Nephron progenitor cell (in vitro differentiated cells): ENCODE results near the gene UTP11.
"Not testable (repeated sequence)": the region's sequence is repeated elsewhere in the genome, so short reads cannot be mapped to it uniquely, and the experiment has no call there.

Experiments used
- DNase-seq: peaks from one replicate; pipeline ENCODE4 v3.0.0; 2021
- H3K27ac Mint-ChIP-seq: 2 replicates; pipeline ENCODE4 v1.8.0; 2021; ENCODE audit warnings: mild to moderate bottlenecking, moderate library complexity, mixed read lengths
- H3K27me3 Mint-ChIP-seq: 2 replicates; pipeline ENCODE4 v1.8.0; 2021; ENCODE audit warnings: mild to moderate bottlenecking, low read depth, mixed read lengths; ENCODE audit not compliant: poor library complexity
- H3K36me3 Mint-ChIP-seq: 2 replicates; pipeline ENCODE4 v1.8.0; 2021; ENCODE audit warnings: low read depth, mixed read lengths
- H3K4me1 Mint-ChIP-seq: 2 replicates; pipeline ENCODE4 v1.8.0; 2021; ENCODE audit warnings: mixed read lengths
- H3K4me3 Mint-ChIP-seq: 2 replicates; pipeline ENCODE4 v1.8.0; 2021; ENCODE audit warnings: mild to moderate bottlenecking, moderate library complexity, mixed read lengths
- H3K9me3 Mint-ChIP-seq: 2 replicates; pipeline ENCODE4 v1.8.0; 2021; ENCODE audit warnings: mild to moderate bottlenecking, moderate library complexity, mixed read lengths
- TF ChIP-seq, protein P1 (sequence below): fragments of 200-600 bp; sonication (generic); IDR thresholded peaks from 2 replicates; pipeline ENCODE4 v1.5.0; 2021; ENCODE audit warnings: antibody characterized with exemption

The UTP11 gene

DNA sequence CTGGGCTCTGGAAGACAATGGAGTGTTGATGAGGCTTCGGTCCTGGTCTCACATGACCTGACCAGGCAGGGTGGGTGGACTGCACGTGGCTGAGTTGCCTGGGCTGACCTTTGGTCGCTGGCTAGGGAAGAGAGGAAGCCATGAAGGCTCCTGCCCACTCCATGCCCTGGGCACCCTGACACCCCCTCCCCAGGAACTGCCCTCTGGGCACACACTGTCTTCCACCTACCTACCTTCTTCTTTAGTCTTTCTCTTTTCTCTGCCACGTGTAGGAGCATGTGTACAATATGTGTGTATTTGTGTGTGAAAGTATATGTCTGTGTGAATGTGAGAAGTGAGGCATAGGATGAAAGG is 19.0 kb downstream of the UTP11 start:
- no peak overlapping the region for H3K27ac Mint-ChIP-seq
- no peaks in the 10 kb centered on the region for H3K9me3 Mint-ChIP-seq
- DNase-seq, result no peak
- H3K36me3 Mint-ChIP-seq, result no peaks in the 10 kb centered on the region
- H3K4me3 Mint-ChIP-seq, result peak overlapping the region; percentile 4
- H3K27me3 Mint-ChIP-seq, result peaks cover 14% of the 10 kb centered on the region
- peaks cover 51% of the 10 kb centered on the region for H3K4me1 Mint-ChIP-seq
- TF ChIP-seq, protein P1, sequence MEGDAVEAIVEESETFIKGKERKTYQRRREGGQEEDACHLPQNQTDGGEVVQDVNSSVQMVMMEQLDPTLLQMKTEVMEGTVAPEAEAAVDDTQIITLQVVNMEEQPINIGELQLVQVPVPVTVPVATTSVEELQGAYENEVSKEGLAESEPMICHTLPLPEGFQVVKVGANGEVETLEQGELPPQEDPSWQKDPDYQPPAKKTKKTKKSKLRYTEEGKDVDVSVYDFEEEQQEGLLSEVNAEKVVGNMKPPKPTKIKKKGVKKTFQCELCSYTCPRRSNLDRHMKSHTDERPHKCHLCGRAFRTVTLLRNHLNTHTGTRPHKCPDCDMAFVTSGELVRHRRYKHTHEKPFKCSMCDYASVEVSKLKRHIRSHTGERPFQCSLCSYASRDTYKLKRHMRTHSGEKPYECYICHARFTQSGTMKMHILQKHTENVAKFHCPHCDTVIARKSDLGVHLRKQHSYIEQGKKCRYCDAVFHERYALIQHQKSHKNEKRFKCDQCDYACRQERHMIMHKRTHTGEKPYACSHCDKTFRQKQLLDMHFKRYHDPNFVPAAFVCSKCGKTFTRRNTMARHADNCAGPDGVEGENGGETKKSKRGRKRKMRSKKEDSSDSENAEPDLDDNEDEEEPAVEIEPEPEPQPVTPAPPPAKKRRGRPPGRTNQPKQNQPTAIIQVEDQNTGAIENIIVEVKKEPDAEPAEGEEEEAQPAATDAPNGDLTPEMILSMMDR, result no peak

GRCh38 chr1:38032992-38033391 is 20.5 kb downstream of the UTP11 start:
- not testable (repeated sequence) for H3K4me3 Mint-ChIP-seq, H3K27me3 Mint-ChIP-seq, H3K36me3 Mint-ChIP-seq, H3K9me3 Mint-ChIP-seq, H3K27ac Mint-ChIP-seq, DNase-seq
- peaks cover 36% of the 10 kb centered on the region for H3K4me1 Mint-ChIP-seq

- H3K9me3 Mint-ChIP-seq, result no peaks in the 10 kb centered on the region
- DNase-seq, result no peak
- TF ChIP-seq, protein P1, result no peak
- no peak overlapping the region for H3K27ac Mint-ChIP-seq
- H3K27me3 Mint-ChIP-seq, result peaks cover 12% of the 10 kb centered on the region
- no peaks in the 10 kb centered on the region for H3K36me3 Mint-ChIP-seq
- peaks cover 17% of the 10 kb centered on the region for H3K4me1 Mint-ChIP-seq
- H3K4me3 Mint-ChIP-seq, result no peak overlapping the region
Measured at GRCh38 chr1:38034871-38035270, 22.3 kb downstream of the UTP11 start.

DNA sequence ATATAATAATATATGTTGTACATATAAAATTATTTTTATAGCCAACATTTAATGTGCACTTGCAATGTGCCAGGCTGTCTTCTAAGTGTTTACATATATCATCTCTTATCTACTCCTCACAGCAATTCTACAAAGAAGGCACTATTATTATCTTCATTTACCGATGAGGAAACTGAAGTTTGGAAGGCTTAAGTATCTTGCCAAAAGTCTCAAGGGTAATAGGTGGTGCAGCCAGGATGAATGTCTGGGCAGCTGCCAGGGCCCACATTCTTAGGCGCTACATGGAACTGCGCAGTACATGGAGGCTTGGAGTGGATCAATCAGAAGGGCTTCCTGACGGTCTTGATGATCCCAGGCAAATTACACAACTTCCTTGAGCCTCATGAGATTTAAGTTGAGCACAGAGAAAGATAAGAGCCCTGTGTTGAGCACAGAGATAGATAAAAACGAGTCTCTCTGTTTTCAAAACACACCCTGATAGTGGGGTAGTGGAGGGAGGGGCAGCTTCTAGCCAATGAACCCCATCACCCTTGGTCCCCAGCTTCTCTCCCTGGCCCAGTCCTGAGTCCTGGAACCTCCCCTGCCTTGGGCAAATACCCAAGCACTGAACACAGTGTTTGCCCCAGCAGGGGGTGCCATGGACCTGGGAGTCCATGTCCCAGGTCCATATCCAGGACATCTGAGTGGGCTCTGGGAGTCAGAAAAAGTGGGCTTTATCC is 24.8 kb downstream of the UTP11 start:
- H3K27me3 Mint-ChIP-seq, result peaks cover 35% of the 10 kb centered on the region
- no peak overlapping the region for H3K27ac Mint-ChIP-seq
- DNase-seq, result no peak
- no peaks in the 10 kb centered on the region for H3K36me3 Mint-ChIP-seq
- no peak overlapping the region for H3K4me3 Mint-ChIP-seq
- H3K9me3 Mint-ChIP-seq, result no peaks in the 10 kb centered on the region
- peaks cover 9% of the 10 kb centered on the region for H3K4me1 Mint-ChIP-seq
- TF ChIP-seq, protein P1, result no peak

- H3K9me3 Mint-ChIP-seq, result no peaks in the 10 kb centered on the region
- H3K4me1 Mint-ChIP-seq, result peaks cover 17% of the 10 kb centered on the region
- H3K27ac Mint-ChIP-seq, result no peak overlapping the region
- TF ChIP-seq, protein P1, result no peak
- H3K36me3 Mint-ChIP-seq, result no peaks in the 10 kb centered on the region
- no peak for DNase-seq
- no peak overlapping the region for H3K4me3 Mint-ChIP-seq
- peaks cover 46% of the 10 kb centered on the region for H3K27me3 Mint-ChIP-seq
Measured at GRCh38 chr1:38038861-38039260, 26.3 kb downstream of the UTP11 start.

DNA sequence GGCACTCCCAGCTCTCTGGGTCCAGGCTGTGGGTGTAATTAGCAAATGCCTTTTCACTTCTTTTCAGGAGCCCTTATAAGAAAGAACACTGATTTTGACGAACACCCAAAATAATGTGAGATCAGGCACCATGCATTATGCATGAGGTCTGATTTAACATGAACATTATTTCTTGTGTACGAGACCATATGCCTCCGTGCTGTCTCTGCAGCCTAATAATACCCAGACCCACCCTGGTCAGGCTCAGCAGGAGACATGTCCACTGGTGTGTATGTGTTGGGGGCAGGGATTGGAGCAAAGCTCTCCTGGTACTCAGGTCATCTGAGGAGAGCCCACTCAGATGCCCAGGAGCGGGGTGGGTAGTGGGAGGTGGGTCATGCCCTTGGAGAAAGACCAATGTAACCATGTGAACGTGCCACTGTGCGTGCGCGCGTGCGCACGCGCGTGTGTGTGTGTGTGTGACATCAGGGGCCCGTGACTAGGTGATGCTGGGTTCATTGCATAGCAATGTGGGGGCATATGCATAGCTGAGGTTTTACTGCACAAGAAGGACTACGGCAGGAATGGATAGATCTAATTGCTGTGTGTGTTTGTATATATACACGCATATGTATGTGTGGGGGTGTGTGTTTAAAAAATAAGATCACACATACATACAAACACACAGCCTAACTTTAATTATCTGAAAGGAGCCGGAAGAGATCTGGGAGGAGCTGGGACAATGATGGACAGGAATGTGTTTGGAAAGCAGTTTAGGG is 27.0 kb downstream of the UTP11 start:
- Mint-ChIP-seq H3K4me3 (no peak overlapping the region), H3K27me3 (peaks cover 52% of the 10 kb centered on the region), H3K9me3 (no peaks in the 10 kb centered on the region), H3K27ac (no peak overlapping the region), H3K36me3 (no peaks in the 10 kb centered on the region), H3K4me1 (peaks cover 20% of the 10 kb centered on the region)
- no peak for DNase-seq
- TF ChIP-seq, protein P1, result no peak
